Upper lobe of left lung (tissue), 6 donors: Measurements from ENCODE around the gene APBB1IP. TPM values are rescaled to one million over a fixed set of nuclear protein-coding genes. Genes with fewer than 3 reads are reported as not detected.
"Not testable (repeated sequence)": the region's sequence is repeated elsewhere in the genome, so short reads cannot be mapped to it uniquely, and the experiment has no call there.

Experiments
- ATAC-seq, 2 donors: fragments of 200-7000 bp; cut with Tn5 transposase; one replicate each; pipeline ENCODE4 v1.9.1; 2022; ENCODE audit warnings: mild to moderate bottlenecking in 2 of 2, moderate library complexity in 2 of 2; ENCODE audit not compliant: low FRiP score in 2 of 2
- DNase-seq, 2 donors: peaks; one replicate each; pipeline ENCODE4 v3.0.0-alpha.2; 2019 to 2020
- H3K27ac ChIP-seq, 4 donors: fragments of 200-600 bp; sonication (generic); one replicate each; pipeline ENCODE4 v1.5.1; 2016 to 2019
- H3K27me3 ChIP-seq, 4 donors: fragments of 200-600 bp; sonication (generic); one replicate each; pipeline ENCODE4 v1.5.1; 2017 to 2019
- H3K36me3 ChIP-seq, 4 donors: fragments of 200-600 bp; sonication (generic); one replicate each; pipeline ENCODE4 v1.5.1; 2016 to 2019
- H3K4me1 ChIP-seq, 4 donors: fragments of 200-600 bp; sonication (generic); one replicate each; pipeline ENCODE4 v1.5.1; 2018 to 2019
- H3K4me3 ChIP-seq, 4 donors: fragments of 200-600 bp; sonication (generic); one replicate each; pipeline ENCODE4 v1.5.1; 2017 to 2019; ENCODE audit warnings: mild to moderate bottlenecking in 2 of 4, moderate library complexity in 1 of 4
- H3K9me3 ChIP-seq, 4 donors: fragments of 200-600 bp; sonication (generic); one replicate each; pipeline ENCODE4 v1.5.1; 2018 to 2019
- EP300 ChIP-seq, 4 donors: sonication (generic); formaldehyde crosslinking; IDR thresholded peaks; one replicate each; pipeline ENCODE4 v1.5.1; 2017; ENCODE audit warnings: antibody characterized with exemption in 4 of 4, control low read depth in 2 of 4
- POLR2A ChIP-seq, 4 donors: fragments of 450-650 bp; IDR thresholded peaks; one replicate each; pipeline ENCODE4 v1.5.1; 2016 to 2017; ENCODE audit warnings: antibody characterized with exemption in 4 of 4, mild to moderate bottlenecking in 2 of 4
- POLR2AphosphoS5 ChIP-seq, 2 donors: sonication (generic); formaldehyde crosslinking; IDR thresholded peaks; one replicate each; pipeline ENCODE4 v1.5.1; 2017; ENCODE audit warnings: antibody characterized with exemption in 2 of 2
- WGBS, 2 donors: methylation state at CpG; one replicate each; pipeline ENCODE4 v1.1.5; 2017 to 2018; 5-methylcytosine and 5-hydroxymethylcytosine counted together
- total RNA-seq, 6 donors: library from RNA; depleted of rRNA in 4 of 6; stranded (reverse); fragments of >200 nt in 4 of 6; gene quantifications; one replicate each; pipeline versions ENCODE4 v1.1.0 to v1.2.1, GENCODE V29; 2016 to 2021
- TF ChIP-seq, protein P1 (sequence below), 6 experiments: fragments of 450-650 bp in 4 of 6; fragments of 200-600 bp in 2 of 6; sonication (generic) in 2 of 6; IDR thresholded peaks; one replicate each; pipeline ENCODE4 v1.5.1; 2016 to 2019; ENCODE audit warnings: antibody characterized with exemption in 6 of 6
- donor health status: DM: no; HTN: no; CAD: no; lungs with moderate emphysema.
- donor health status: DM: no; HTN: yes; CAD: no; lungs with severe emphysema.

Gene APBB1IP
- total RNA-seq, 6 donors from 2014 or later = 15.8 to 45.1 (median 31.3) TPM

DNA sequence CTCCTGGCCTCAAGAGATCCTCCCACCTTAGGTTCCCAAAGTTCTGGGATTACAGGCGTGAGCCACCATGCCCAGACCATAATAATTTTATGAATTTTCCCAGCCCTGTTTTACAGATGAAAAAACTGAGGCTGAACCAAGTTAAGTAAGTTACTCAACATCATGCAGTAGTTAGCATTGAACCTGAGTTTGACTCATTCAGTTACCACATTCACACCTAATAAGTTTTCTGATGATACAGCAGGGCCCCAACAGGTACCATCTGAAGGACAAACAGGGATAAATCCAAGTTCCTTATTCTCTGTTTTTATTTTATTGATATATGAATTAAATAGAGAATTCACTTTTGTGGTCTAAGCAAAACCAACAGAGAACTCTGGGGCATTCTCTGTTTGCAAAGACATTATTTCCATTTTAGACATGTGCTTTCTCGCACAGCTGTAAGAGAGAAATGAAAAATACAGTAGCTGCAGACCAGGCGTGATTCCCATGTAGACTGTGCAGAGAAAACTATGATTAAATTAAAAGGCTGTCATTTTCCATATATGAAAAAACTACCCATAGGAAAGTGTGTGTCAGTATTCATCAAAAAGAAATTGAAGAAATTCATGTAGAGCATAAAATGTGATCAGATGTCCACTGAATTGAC, 26.6 kb downstream of the APBB1IP start:
- ATAC-seq (no peak), DNase-seq (no peak)
- TF ChIP-seq, protein P1, sequence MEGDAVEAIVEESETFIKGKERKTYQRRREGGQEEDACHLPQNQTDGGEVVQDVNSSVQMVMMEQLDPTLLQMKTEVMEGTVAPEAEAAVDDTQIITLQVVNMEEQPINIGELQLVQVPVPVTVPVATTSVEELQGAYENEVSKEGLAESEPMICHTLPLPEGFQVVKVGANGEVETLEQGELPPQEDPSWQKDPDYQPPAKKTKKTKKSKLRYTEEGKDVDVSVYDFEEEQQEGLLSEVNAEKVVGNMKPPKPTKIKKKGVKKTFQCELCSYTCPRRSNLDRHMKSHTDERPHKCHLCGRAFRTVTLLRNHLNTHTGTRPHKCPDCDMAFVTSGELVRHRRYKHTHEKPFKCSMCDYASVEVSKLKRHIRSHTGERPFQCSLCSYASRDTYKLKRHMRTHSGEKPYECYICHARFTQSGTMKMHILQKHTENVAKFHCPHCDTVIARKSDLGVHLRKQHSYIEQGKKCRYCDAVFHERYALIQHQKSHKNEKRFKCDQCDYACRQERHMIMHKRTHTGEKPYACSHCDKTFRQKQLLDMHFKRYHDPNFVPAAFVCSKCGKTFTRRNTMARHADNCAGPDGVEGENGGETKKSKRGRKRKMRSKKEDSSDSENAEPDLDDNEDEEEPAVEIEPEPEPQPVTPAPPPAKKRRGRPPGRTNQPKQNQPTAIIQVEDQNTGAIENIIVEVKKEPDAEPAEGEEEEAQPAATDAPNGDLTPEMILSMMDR (IDR thresholded peaks at IDR 0.05) = no peak
- TF ChIP-seq POLR2AphosphoS5 (IDR thresholded peaks at IDR 0.05) (no peak), POLR2A (IDR thresholded peaks at IDR 0.05) (no peak), EP300 (IDR thresholded peaks at IDR 0.05) (no peak)
- Histone ChIP-seq H3K27me3 (no peaks in the 10 kb centered on the region), H3K4me3 (no peak overlapping the region), H3K9me3 (no peaks in the 10 kb centered on the region), H3K27ac (no peak overlapping the region), H3K36me3 (no peaks in the 10 kb centered on the region), H3K4me1 (peaks cover 0 to 3% (median 0%) of the 10 kb centered on the region in 4 donors)
- WGBS, 2 donors = 87 to 93% methylated on average over 3 of the region's 3 CpGs

DNA sequence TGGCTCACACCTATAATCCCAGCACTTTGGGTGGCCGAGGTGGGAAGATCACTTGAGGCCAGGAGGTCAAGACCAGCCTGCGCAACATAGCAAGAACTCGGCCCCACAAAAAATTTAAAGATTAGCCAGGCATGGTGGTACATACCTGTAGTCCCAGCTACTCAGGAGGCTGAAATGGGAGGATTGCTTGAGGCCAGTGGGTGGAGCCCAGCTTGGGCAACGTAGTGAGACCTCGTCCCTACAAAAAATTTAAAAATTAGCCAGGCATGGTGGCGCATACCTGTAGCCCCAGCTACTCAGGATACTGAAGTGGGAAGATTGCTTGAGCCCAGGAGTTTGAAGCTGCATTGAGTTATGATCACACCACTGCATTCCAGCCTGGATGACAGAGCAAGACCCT, 28.4 kb downstream of the APBB1IP start:
- not testable (repeated sequence) for H3K27ac ChIP-seq, H3K27me3 ChIP-seq, DNase-seq, H3K4me1 ChIP-seq, H3K4me3 ChIP-seq, ATAC-seq, H3K9me3 ChIP-seq, H3K36me3 ChIP-seq
- 88 to 90% methylated on average over 6 of the region's 6 CpGs for WGBS, 2 donors

DNA sequence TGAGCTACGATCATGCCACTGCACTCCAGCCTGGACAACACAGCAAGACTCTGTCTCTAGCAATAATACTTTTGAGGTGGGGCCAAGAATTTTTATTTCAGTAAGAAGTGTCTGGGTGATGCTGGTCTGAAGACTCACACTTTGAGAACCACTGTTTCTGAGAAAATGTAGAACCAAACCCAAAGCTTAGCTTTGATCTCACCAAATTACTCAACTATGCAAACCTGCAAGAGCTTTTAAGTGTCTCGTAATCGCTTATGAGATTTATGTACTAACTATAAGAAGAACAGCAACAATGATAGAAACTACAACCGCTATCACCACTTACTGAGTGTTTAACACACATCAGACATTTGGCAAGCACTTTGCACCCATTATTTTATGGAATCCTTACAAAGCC, 29.5 kb downstream of the APBB1IP start:
- H3K4me1 ChIP-seq = peaks cover 0 to 3% (median 0%) of the 10 kb centered on the region in 4 donors
- no peak for DNase-seq
- no peak for ATAC-seq
- H3K27me3 ChIP-seq = no peaks in the 10 kb centered on the region
- TF ChIP-seq POLR2A (IDR thresholded peaks at IDR 0.05) (no peak), POLR2AphosphoS5 (IDR thresholded peaks at IDR 0.05) (no peak), EP300 (IDR thresholded peaks at IDR 0.05) (no peak)
- TF ChIP-seq, protein P1 (IDR thresholded peaks at IDR 0.05) = no peak
- no peak overlapping the region for H3K4me3 ChIP-seq
- no peaks in the 10 kb centered on the region for H3K36me3 ChIP-seq
- H3K27ac ChIP-seq = no peak overlapping the region
- 79 to 91% methylated on average over 4 of the region's 4 CpGs for WGBS, 2 donors
- H3K9me3 ChIP-seq = no peaks in the 10 kb centered on the region

DNA sequence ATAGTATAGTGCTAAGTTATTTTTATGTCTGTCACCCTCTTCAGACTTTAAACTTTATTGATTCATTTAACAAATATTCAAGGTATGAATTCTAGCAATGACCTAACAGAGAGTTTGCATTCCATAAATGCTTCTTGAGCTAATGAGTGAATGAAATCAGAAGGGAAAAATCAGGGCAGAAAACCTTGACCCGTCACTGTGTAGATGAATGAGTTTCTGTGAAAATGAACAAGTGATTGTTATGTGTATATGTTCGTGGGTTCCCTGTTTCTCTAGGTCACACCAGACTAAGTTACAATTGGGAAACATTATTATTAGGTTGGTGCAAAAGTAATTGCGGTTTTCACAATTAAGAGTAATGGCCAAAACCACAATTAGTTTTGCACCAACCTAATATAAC, 30.1 kb downstream of the APBB1IP start:
- H3K4me3 ChIP-seq = no peak overlapping the region
- TF ChIP-seq, protein P1 (IDR thresholded peaks at IDR 0.05) = no peak
- TF ChIP-seq POLR2A (IDR thresholded peaks at IDR 0.05) = no peak
- TF ChIP-seq POLR2AphosphoS5 (IDR thresholded peaks at IDR 0.05) = no peak
- no peak for TF ChIP-seq EP300 (IDR thresholded peaks at IDR 0.05)
- peaks cover 0 to 3% (median 0%) of the 10 kb centered on the region in 4 donors for H3K4me1 ChIP-seq
- DNase-seq = no peak
- H3K27ac ChIP-seq = no peak overlapping the region
- no peaks in the 10 kb centered on the region for H3K36me3 ChIP-seq
- H3K9me3 ChIP-seq = no peaks in the 10 kb centered on the region
- 60 to 66% methylated on average over 3 of the region's 3 CpGs for WGBS, 2 donors
- no peaks in the 10 kb centered on the region for H3K27me3 ChIP-seq
- no peak for ATAC-seq

DNA sequence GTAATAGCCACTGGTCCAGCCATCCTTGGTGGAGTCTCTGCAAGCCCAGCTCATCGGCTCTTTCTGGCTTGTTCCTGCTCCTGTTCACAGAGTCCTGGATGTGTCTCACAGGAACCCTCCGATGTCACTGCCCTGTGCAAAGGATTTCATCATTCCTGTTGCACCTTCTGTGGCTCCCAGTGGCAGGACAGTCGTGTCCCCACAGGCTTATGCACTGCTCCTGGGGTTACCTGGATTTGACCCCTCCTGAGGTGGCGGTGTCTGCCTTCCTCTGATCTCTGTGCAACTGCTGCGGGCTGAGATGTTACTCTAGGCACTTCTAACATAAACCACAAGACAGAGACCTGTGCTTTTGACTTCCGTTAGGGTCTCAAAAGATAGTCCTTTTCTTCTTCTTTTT, 30.6 kb downstream of the APBB1IP start:
- Histone ChIP-seq H3K4me3 (no peak overlapping the region), H3K36me3 (no peaks in the 10 kb centered on the region), H3K9me3 (no peaks in the 10 kb centered on the region), H3K27ac (no peak overlapping the region), H3K4me1 (peaks cover 0 to 3% (median 0%) of the 10 kb centered on the region in 4 donors), H3K27me3 (no peaks in the 10 kb centered on the region)
- TF ChIP-seq, protein P1 (IDR thresholded peaks at IDR 0.05) = no peak
- TF ChIP-seq POLR2AphosphoS5 (IDR thresholded peaks at IDR 0.05) (no peak), POLR2A (IDR thresholded peaks at IDR 0.05) (no peak), EP300 (IDR thresholded peaks at IDR 0.05) (no peak)
- DNase-seq = no peak
- ATAC-seq = peak in 1 of 2 donors; percentile 26
- WGBS, 2 donors = 64 to 65% methylated on average over 4 to 6 of the region's 6 CpGs
